Kasumi-1 (cell line): ENCODE results near the gene ISM2.

ENCODE experiments used
- DNase-seq, 2 experiments: peaks; one replicate each; lab custom pipeline; 2025; lab: John Stamatoyannopoulos, UW

The ISM2 gene

GRCh38 chr14:77469067-77469505 lies 29.5 kb downstream of the ISM2 start:
- DNase-seq = no peak

DNA sequence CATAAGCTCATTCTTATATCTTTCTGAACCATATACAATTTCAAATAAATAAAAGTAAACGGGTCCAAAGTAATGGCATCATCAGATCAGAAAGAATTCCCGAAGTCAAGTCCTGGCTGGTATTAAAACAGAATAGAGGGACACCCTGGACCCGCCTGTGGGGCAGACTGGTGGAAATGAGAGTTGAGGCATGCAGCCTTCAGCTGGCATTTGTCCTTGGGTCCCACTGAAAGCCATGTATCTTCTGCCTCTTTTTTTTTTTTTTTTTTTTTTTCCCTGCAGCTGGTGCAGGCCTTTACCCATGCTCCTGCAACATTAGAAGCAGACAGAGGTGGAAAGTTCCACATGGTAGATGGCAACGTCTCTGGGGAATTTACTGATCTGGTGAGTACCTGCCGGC lies 30.8 kb downstream of the ISM2 start:
- no peak for DNase-seq

DNA sequence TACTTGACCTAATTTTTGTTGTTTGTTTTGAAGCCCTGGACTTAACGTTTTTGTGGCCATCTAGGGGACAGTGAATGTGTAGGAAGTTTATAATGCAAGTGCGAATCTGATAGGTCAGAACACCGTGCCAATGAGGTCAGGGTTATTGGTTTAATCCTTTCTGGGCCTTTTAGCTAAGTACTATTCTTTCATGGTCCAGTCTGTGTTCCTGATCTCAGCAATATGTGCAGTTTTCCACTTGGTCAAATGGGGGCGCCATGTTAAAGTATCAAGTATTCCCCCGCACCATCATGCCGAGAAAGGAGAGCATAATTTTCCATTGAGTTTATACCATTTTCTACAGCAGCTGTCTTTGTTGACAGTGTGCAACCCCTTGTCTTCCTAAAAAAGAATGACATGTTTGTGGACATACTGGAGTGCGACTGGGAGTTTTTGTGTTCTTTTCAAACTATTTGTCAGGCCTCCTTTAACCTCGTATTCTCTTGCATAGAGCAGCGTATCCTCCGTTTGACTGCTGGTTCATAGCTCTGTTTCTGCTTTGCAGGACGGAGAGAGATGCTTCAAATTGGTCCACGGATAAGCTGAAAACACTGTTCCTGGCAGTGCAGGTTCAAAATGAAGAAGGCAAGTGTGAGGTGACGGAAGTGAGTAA lies 39.4 kb downstream of the ISM2 start:
- peak; percentile 84 to 87 for DNase-seq

- peak; percentile 31 to 61 for DNase-seq
These were observed 40.2 kb downstream of the ISM2 start for GRCh38 chr14:77458249-77458950.

GRCh38 chr14:77457522-77458248 lies 40.9 kb downstream of the ISM2 start, which contains the start of the genes AHSA1 and VIPAS39:
AHSA1 (plus strand) TSS chr14:77458093; CDS start chr14:77458190, 97 bp downstream.
VIPAS39 (minus strand) TSS chr14:77457601; CDS start chr14:77454102, 3,499 bp downstream.
- DNase-seq = peak; percentile 99 to 100

DNA sequence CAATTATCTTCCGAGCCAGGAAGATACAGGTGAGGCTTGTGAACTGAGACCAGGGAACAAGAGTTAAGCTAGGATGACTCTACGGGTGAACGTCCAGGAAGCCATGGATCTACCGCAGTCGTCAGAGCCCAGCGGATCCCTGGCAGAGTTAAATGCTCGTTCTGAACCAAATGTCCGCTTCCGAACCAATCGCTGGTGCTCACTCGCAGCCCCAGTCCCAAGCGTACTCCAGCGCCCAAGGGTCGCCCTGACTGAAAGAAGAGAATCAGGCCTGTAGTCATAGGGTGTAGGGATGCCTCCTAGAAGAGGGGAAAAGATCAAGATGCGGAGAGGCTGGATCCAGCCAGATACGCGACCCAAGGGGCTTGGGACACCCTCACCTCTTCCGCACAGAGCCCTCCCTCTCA lies 41.5 kb downstream of the ISM2 start:
- peak in 1 of 2 experiments; percentile 56 for DNase-seq

- DNase-seq = no peak
These were observed 42.5 kb downstream of the ISM2 start for GRCh38 chr14:77455966-77456640.

DNA sequence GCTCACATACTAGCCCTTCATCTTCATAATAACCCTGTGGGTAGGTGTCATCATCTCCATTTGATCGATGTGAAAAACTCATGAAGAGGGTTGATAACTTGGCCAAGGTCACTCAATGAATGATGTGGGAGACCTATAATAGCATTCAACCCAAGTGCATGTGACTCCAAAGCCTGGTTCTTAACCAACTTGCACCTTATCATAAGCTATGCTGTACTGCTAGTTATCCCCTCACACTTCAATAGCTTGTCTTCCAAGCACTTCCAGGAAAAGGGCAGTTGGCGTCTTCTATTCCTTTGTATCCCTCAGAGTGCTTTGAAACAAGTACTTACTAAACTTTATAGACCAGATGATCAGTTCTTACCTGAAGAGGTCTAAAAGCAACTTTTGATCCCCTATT lies 56.4 kb downstream of the ISM2 start:
- DNase-seq = no peak

DNA sequence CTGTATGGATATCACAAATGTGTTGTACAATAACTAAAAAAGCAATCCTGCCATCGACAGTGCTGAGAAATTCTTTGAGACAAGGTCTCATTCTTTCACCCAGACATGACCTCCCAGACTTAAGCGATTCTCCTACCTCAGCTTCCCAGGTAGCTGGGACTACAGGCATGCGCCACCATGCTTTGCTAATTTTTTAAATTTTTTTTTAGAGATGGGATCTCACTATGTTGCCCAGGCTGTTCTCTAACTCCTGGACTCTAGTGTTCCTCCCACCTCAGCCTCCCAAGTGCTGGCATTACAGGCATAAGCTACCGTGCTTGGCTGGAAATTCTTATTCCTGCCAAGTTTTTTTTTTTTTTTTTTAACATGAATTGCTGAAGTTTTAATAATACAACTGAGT lies 58.8 kb downstream of the ISM2 start:
- no peak for DNase-seq

- DNase-seq = no peak
These were observed 60.0 kb downstream of the ISM2 start for GRCh38 chr14:77438596-77438995.

GRCh38 chr14:77436042-77436441 lies 62.6 kb downstream of the ISM2 start:
- DNase-seq = no peak

DNA sequence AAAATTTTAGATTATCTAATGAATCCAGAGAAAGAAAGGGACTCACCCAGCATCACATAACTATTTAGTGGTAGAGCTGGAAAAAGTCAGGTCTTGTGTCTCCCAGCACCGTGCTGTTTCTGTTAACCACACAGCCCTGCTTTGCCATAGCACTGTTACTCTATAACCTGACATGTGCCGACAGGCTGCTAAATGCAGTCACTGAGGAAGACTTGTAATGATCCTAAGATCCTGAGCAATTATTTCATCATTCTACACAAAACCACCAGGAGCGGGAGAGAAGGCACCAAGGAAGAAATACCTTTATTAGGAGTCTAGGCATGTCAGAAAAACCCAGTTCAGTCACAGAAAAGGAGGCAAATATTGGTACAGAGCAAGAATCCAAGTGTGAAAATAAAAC lies 72.2 kb downstream of the ISM2 start:
- no peak for DNase-seq

GRCh38 chr14:77424862-77425261 lies 73.8 kb downstream of the ISM2 start:
- no peak for DNase-seq
